ENCODE measurements around the gene SERGEF.

Gene SERGEF

GRCh38 chr11:17811352-17811751 lies 201.5 kb downstream of the SERGEF start:
- no peak for DNase-seq

- DNase-seq, result no peak
These were observed 202.1 kb downstream of the SERGEF start for GRCh38 chr11:17810746-17811145.

- no peak for DNase-seq
These were observed 202.8 kb downstream of the SERGEF start for GRCh38 chr11:17810041-17810440.

GRCh38 chr11:17807034-17807433 lies 205.8 kb downstream of the SERGEF start:
- DNase-seq, result no peak

- DNase-seq, result no peak
These were observed 207.0 kb downstream of the SERGEF start for GRCh38 chr11:17805873-17806272.

- no peak for DNase-seq
These were observed 207.8 kb downstream of the SERGEF start for GRCh38 chr11:17805043-17805442.

GRCh38 chr11:17803754-17804334 lies 209.0 kb downstream of the SERGEF start:
- no peak for DNase-seq

- no peak for DNase-seq
These were observed 210.4 kb downstream of the SERGEF start for GRCh38 chr11:17802491-17802890.

- DNase-seq, result no peak
These were observed 211.7 kb downstream of the SERGEF start for GRCh38 chr11:17801166-17801565.

GRCh38 chr11:17799147-17799546 lies 213.7 kb downstream of the SERGEF start:
- DNase-seq, result no peak

GRCh38 chr11:17798716-17799115 lies 214.1 kb downstream of the SERGEF start:
- DNase-seq, result no peak

- no peak for DNase-seq
These were observed 214.6 kb downstream of the SERGEF start for GRCh38 chr11:17798253-17798652.

GRCh38 chr11:17796154-17796553 lies 216.7 kb downstream of the SERGEF start:
- DNase-seq, result no peak

- no peak for DNase-seq
These were observed 217.9 kb downstream of the SERGEF start for GRCh38 chr11:17794981-17795380.

GRCh38 chr11:17793642-17794170 lies 219.1 kb downstream of the SERGEF start:
- DNase-seq, result no peak

GRCh38 chr11:17792161-17792560 lies 220.7 kb downstream of the SERGEF start:
- DNase-seq, result no peak

GRCh38 chr11:17791144-17791543 lies 221.7 kb downstream of the SERGEF start:
- no peak for DNase-seq

GRCh38 chr11:17790453-17790852 lies 222.4 kb downstream of the SERGEF start:
- DNase-seq, result no peak

GRCh38 chr11:17788084-17788483 lies 224.8 kb downstream of the SERGEF start:
- DNase-seq, result no peak

- DNase-seq, result no peak
These were observed 225.9 kb downstream of the SERGEF start for GRCh38 chr11:17786824-17787525.

GRCh38 chr11:17783878-17784277 lies 229.0 kb downstream of the SERGEF start:
- no peak for DNase-seq

GRCh38 chr11:17782603-17783337 lies 230.1 kb downstream of the SERGEF start:
- DNase-seq, result no peak

GRCh38 chr11:17782145-17782544 lies 230.7 kb downstream of the SERGEF start:
- no peak for DNase-seq

GRCh38 chr11:17781626-17782025 lies 231.2 kb downstream of the SERGEF start:
- DNase-seq, result no peak

Measured in GDM1 (cell line).